NCI-H526 treated with DMSO at 0.1 percent for 48 hours (cell line): ENCODE measurements around the gene PACRG.

ENCODE experiments used
- DNase-seq: peaks from one replicate; lab custom pipeline; 2025; lab: John Stamatoyannopoulos, UW

PACRG gene

DNA sequence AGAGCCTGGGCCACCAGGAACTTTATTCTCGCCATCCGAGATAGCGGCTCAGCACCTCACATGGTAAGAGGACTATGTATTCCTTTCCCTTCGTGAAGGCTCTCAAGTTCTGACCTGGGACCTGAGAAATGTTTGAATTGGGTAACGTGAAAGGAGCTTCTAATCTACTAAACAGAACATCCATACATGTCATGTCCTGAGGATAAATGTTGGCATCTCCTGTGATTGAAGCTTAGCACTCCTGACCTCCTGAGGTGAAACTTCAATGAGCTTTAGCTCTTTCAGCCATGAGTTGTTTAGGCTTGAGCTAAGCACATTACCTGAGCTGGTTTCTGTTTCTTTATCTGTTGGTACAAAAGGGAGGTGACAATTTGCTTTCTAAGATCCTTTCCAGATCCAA is 280.9 kb downstream of the PACRG start:
- DNase-seq = no peak

- no peak for DNase-seq
Measured at GRCh38 chr6:163010145-163010544, 282.4 kb downstream of the PACRG start.

- DNase-seq = no peak
Measured at GRCh38 chr6:163014736-163015135, 287.0 kb downstream of the PACRG start.

GRCh38 chr6:163017801-163018200 is 290.0 kb downstream of the PACRG start:
- no peak for DNase-seq

GRCh38 chr6:163019926-163020325 is 292.2 kb downstream of the PACRG start:
- DNase-seq = no peak

DNA sequence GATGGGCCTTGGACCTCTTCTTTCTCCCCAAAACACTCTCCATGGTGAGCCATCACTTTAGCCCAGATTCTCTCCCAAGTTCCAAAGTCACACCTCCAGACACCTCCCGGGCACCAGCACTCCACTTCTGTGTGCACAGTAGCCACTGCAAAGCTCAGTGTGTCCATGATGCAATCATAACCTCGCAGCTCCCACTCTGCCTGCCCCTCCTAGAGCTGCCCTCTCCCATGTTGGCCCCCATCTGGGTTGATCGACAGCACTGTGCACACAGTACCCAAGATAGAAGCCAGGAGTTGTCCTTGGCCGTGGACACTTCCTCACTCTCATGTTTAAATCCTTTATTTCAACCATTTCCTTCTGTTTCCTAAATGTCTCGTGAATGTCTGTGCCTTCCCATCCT is 293.3 kb downstream of the PACRG start:
- DNase-seq = no peak

- no peak for DNase-seq
Measured at GRCh38 chr6:163023700-163024099, 295.9 kb downstream of the PACRG start.

DNA sequence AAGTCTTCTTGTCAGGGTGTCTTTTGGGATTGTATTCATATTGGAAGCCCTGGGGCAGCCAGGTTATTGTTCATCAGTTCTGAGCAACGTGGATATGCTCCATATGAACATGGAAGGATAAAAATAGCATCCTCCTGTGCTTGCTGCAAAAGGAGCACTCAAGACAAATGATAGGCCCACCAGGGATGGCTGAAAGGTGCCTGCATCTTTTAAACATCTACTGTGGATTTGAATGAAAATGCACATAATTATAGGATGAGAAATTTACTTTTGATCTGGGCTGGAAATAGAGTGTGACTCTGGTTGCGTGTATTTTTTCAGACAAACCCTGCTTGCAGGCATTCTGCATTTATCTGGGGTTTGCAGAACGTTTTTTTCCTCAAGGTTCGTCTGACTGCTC is 299.1 kb downstream of the PACRG start:
- DNase-seq = no peak

DNA sequence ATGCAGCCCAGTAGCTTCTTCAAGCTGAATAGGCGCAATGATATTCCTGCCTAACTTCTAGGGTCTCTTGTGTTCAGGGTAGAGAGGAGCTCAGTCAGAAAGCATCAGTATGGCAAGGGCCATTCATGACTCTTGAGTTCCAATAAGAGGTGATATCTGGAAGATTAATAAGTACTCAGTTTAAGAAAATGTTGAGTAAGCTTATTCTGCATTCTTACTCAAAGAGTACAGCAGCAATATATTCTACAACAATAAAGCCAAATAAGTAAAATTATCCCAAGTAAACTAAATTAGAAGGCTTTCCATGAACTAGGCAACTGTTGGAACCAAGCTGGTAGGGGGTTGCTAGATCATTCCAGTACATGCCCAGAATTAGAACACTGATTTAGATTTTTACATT is 303.2 kb downstream of the PACRG start:
- no peak for DNase-seq

GRCh38 chr6:163031931-163032330 is 304.2 kb downstream of the PACRG start:
- DNase-seq = no peak

- DNase-seq = no peak
Measured at GRCh38 chr6:163036160-163036645, 308.4 kb downstream of the PACRG start.

DNA sequence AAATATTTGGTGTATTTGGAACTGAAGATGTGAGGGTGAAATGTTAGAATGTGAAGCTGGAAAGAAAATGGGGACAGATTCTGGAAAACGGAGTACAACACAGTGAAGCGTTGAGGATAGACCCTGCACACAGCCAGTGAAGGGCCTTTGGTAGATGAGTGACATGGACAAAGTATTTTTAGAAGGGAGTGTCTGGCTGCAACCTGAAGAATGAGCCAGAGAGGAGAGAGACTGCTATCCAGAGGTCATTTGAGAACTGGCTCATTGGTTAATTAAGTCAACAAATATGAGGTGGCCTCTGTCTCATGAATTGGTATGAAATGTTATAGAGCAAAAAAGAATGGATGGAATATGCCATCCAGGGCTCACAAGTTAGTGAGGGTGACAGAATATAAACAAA is 310.5 kb downstream of the PACRG start:
- no peak for DNase-seq

DNA sequence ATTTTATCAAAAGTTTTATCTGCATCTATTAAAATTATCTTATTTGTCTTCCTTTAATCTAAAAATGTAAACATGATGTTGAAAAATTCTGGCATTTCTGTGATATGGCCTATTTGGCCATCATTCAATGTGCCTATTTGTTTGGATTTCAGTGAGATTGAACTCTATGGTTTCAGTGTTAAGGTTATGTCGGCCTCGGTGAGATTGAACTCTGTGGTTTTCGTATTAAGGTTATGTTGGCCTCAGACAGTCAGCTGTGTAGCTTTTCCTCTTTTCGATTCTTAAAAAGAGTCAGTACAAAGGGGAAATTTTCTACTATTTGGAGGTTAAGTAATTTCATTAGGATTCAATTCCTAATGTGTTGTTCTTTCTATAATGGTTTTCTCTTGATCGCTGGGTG is 320.6 kb downstream of the PACRG start:
- DNase-seq = no peak

GRCh38 chr6:163053667-163054344 is 326.0 kb downstream of the PACRG start:
- DNase-seq = no peak

GRCh38 chr6:163054641-163055040 is 326.9 kb downstream of the PACRG start:
- no peak for DNase-seq

GRCh38 chr6:163057260-163057659 is 329.5 kb downstream of the PACRG start:
- DNase-seq = no peak

DNA sequence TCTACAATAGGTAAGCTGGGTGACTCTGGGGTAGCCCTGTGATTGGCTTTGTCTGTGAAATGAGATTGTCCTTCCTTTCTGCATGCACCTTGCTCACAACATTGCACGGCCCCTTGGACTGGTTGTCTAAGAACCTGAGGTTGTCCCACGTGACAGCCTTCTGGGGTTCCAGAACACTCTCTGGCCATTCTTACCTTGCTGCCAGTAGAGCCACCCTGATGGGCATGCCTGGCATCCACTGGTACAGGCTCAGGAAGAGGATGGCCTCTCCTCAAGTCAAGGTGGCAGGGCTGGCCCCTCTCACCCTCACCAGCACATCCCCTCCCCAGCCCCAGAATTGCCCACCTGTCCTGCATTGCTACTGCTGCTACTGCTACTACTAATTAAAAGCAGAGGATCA is 335.0 kb downstream of the PACRG start:
- no peak for DNase-seq

DNA sequence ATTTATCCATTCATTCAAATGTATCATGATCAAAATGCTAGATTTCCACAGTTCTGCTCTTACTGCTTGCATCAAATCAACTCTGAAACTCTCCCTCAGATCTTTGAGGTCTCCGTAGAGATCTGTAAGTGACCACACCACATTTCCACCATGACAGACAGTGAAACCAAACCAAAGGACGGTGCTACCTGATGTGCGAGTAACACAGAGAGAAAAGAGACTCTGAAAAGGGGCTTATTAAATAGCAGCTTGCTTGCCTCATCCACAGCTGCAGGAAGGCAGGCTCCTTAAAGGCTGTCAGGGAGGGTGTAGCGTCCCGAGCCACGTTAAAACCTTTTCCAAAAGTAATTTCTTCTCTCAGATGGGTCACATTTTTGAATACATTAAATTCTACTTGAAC is 335.8 kb downstream of the PACRG start:
- DNase-seq = no peak

DNA sequence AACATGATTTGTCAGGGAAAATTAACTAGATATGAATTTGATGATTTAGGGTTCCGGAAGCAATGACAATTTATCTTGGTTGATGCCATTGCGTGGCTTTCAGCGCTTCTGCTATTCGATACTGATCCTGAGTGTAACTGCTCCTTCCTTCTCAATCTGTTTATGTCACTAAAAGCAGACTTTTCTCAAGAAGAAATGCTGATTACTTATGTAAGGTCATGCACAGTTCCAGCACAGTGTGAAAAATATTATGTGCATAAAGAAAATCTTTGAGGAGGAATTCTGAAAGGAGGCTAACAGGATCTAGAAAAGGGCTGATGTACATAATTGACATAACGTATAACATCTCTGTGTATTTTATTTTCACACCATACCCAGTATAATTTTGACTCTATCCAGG is 336.6 kb downstream of the PACRG start:
- DNase-seq = no peak

GRCh38 chr6:163066200-163066599 is 338.4 kb downstream of the PACRG start:
- DNase-seq = no peak

DNA sequence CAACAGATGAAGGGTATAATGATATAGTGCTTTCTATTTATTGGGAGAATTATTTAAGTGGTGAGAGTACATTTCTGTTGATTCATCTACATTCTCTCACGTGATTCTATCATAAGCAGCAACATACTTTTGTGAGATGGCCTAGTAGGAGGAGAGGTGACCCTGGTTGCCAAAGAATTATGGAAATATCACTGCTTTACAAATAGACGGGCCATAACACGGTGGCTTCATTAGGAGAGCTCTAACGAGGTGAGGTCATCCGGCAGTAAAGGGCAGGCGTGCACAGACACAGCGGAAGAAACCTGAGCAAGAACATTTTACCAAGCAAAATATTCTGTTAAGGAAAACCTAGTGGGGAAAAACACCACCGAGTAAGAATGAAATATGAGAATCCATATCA is 349.4 kb downstream of the PACRG start:
- DNase-seq = no peak

DNA sequence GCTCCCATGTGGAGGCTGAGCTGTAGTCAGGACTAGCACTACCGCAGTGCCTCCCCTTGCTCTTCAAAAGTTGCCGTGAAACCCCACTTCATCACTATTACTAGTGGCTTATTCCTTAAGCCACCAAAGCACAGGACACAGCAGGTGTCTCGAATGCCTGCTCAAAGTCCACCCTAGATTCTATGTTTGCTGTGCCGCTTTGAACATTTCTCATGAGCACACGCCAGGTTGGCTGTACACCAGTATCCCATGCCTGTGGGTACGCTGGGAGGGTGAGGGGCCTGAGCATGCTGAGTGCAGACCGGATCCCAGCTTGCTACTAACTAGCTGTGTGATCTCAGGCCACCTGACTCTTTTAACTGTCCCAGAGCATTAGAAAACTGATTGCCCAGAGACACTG is 350.9 kb downstream of the PACRG start:
- no peak for DNase-seq

- DNase-seq = no peak
Measured at GRCh38 chr6:163080228-163080627, 352.5 kb downstream of the PACRG start.

DNA sequence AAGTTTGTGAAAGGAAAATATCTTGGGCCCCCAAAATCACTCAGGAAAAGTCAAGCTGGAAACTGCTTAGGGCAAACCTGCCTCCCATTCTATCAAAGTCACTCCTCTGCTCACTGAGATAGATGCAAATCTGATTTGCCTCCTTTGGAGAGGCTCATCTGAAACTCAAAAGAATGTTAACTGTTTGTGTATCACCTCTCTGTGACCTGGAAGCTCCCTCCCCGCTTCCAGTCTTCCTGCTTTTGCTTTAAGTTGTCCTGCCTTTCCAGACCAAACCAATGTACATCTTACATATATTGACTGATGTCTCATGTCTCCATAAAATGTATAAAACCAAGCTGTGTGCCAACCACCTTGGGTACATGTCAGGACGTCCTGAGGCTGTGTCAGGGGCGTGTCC is 355.4 kb downstream of the PACRG start:
- DNase-seq = no peak
